Skeletal muscle cell (primary cell): ENCODE measurements around the gene SETBP1.

Experiments used
- DNase-seq: peaks from one replicate; pipeline ENCODE4 v3.0.0-alpha.2; 2010; ENCODE audit warnings: low read depth
- H3K4me3 ChIP-seq: 2 replicates; pipeline ENCODE4 v1.5.1; 2011; ENCODE audit warnings: low read depth, mild to moderate bottlenecking, control low read depth, low read length, moderate library complexity

The SETBP1 gene

DNA sequence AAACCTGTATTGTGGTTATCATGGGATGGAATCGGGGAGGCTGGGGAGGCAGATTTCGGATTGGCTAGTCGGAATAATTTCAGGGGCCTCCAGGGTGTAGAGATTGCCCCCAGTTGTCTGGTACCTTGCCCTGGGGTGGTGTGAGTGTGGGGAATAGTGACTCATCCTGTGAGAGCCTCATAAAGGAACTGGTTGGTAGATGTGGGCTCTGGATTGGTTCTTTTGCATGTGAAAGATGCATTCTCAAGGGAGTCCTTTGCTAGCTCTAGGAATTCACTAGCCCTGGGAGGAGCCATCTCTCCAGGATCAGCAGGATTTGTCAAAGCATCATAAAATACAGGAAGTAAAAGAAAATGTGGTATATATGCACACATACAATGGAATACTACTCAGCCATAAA, 331.6 kb downstream of the SETBP1 start:
- H3K4me3 ChIP-seq: no peak overlapping the region
- no peak for DNase-seq

DNA sequence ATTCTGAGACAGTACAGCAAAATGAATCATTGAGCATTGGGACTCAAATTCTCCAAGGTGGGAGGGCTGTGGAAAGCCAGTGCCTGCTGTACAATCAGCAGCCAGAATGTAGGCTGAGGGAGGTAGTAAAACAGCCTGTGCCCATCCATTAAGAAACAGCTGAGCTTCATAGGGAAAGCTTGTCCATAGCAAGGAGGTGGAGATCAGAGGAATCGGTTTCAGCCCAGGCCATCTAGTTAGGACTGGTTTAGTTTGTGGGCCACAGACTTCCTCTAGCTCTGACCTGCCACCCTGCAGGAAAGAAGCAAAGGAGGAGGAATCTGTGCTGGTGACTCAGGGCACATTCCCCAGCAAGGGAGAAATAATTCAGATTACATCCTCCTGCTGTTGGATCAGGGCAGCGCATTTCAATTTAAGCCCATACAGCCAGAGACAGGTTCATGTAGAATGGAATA, 333.4 kb downstream of the SETBP1 start:
- peak; percentile 80 for DNase-seq
- no peak overlapping the region for H3K4me3 ChIP-seq

GRCh38 chr18:45015788-45016128, 335.1 kb downstream of the SETBP1 start:
- no peak overlapping the region for H3K4me3 ChIP-seq
- no peak for DNase-seq

DNA sequence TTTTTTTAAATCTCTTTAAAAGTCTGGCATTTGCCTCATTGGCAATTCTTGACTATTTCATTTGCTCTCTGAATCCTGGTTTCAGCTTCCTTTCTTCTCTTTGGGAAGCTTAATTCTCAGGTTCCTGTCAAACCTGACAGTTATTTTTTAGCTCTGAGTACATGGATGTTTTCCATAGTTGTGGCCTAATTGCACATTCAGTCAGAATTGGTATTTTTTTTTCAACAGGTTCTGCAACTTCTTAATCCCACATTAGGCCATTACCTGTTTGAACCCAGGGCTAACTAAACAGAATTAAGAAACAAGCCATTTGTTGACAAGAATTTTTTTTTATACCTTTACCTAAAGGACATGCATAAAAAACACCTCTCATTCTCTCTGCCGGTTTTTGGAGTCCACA, 338.8 kb downstream of the SETBP1 start:
- no peak overlapping the region for H3K4me3 ChIP-seq
- no peak for DNase-seq

DNA sequence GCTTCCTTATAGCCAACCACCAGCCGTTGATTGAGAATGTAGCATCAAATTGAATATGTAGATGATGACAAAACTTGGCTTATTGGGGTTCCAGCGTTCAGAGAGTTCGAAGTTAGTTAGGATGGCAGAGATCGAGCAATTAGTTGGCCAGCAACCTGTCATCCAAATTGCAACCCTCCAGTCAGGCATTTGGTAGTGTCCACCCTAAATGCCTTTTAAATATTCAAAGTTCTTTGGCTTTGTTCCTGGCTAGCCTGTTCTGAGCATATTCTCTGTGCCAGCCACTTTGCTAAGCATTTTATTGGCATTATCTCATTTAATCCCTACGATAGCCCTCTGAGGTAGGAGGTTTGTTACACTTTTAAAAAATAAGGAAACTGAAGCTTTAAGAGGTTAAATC, 342.8 kb downstream of the SETBP1 start:
- DNase-seq: no peak
- no peak overlapping the region for H3K4me3 ChIP-seq

- no peak overlapping the region for H3K4me3 ChIP-seq
- DNase-seq: no peak
Observed at GRCh38 chr18:45024357-45025088, 343.8 kb downstream of the SETBP1 start.

DNA sequence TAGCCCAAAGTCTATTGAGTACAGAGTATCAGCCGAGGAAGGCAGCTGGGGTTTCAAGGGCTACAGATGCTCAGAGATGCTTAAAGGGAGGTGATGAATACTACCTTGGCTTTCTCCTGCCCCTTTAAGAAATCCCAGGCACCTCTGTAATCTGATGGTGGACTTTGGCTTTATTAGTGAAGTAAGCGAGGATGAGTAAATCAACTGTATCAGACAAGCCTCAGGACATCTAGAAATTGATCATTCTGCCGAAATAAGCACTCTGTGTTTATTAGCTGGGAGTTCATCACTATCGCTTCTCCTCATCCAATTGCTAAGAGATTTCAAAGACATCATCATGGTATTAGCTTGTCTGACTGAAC, 344.4 kb downstream of the SETBP1 start:
- no peak overlapping the region for H3K4me3 ChIP-seq
- no peak for DNase-seq

DNA sequence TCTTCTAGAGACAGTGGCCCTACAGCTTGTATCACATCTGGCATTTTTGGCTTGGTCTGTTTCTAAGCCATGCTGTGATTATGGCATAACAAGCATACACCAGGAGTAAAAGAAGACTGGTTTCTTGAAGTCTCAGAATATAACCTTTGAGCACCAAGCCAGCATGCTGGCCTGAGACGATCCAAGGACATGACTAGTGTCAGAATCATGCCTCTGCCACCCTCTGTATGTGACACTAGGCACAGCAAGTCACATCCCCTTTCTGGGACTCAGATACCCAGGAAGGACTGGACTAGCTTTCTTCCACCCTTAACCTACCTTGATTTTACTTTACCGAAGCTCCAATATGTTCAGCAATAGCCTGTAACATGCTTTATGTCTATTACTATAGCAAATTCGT, 345.5 kb downstream of the SETBP1 start:
- no peak overlapping the region for H3K4me3 ChIP-seq

GRCh38 chr18:45034179-45034578, 353.5 kb downstream of the SETBP1 start:
- no peak overlapping the region for H3K4me3 ChIP-seq
- no peak for DNase-seq

More for the DNA sequence above, 345.5 kb downstream of the SETBP1 start:
- DNase-seq: no peak

- no peak overlapping the region for H3K4me3 ChIP-seq
- no peak for DNase-seq
Observed at GRCh38 chr18:45037618-45038017, 356.9 kb downstream of the SETBP1 start.

DNA sequence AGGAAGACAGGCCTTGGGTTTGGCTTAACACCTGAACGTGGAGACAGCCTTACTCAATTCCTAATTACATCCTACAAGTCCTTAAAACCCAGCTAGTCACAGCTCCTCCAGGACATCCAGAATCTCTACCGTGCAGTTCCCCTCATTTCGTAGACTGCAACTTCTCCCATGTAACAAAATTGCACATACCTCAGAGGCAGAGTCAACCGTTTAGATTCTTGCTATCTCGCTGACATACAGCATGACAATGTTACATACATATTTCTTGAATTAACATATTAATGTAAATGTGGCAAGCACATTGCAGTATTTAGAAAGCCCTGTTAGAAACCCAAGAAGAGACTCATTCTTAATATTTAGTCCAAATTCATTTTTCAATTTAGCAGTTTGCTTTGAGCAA, 358.7 kb downstream of the SETBP1 start:
- H3K4me3 ChIP-seq: no peak overlapping the region
- DNase-seq: no peak

DNA sequence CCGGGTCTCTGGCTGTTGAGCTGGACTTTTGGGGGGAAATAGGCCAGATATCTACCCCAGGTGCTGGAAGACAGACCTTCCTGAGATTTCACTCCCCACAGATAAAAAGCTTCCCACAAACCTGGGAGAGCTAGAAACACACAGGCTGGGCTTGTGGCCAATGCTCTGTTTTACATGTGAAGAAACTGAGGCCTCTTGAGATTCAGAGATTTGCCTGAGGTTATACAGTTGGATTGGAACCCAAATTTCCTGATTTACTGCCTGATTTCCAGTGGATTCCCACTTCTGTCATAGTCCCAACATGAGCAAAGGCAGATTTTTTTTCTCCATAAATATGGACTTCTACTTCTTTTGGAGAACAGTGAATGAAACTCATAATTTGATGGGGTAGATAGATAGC, 360.2 kb downstream of the SETBP1 start:
- DNase-seq: no peak
- no peak overlapping the region for H3K4me3 ChIP-seq

GRCh38 chr18:45044787-45045186, 364.1 kb downstream of the SETBP1 start:
- DNase-seq: no peak
- no peak overlapping the region for H3K4me3 ChIP-seq

DNA sequence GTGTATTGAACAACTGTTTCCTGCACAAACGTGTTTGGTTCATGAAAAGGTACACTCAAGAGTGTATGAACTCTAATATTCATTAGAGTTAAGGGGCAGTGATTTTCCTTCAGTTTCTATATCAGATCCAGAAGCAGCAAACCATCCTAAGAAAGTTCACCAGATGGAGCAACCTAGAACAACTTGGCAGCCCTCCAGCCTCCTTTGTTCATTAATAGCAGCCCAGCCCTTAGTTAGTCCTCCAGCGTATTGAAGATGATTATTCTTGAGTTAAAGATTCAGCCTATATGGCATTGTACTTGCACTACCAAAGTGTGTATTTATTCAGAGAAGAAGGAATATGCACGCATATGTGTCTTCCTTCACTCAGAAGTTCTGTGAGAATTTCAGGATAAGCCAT, 365.5 kb downstream of the SETBP1 start:
- no peak for DNase-seq
- no peak overlapping the region for H3K4me3 ChIP-seq

- no peak for DNase-seq
- no peak overlapping the region for H3K4me3 ChIP-seq
Observed at GRCh38 chr18:45046961-45047360, 366.3 kb downstream of the SETBP1 start.

DNA sequence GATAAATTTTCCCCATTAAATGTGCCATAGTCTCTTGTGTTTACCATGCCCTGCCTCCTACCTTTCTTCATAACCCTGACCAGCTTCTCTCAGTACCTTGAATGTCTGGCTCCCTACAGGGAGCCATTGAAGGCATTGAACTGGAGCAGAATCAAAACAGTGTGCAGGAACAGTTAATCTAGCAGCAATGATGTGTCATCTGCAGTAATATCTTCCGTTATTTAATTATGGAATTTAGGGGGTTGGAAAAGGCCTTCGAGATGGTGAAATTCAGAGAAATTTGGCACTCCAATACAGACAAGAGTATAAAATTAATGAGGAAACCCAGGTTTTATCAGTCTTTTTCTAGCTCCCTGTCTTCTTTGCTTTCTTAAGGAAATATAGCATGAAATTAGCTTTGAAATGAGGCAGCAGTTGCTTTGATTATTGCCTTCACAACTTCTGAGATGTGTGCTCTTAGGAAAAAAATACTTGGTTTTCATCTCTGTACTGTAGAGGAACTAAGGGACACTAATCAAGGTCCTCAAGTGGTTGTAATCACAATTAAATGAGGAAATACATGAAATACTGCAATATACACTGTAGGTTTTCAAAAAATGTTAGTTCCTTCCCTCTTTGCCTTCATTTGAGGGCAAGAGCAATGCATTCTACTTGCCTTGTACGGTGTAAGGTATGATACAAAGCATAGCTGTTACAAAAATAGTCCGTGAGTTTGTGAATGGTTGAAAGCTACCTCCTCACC, 369.1 kb downstream of the SETBP1 start:
- H3K4me3 ChIP-seq: no peak overlapping the region
- no peak for DNase-seq

GRCh38 chr18:45050712-45051601, 370.3 kb downstream of the SETBP1 start:
- DNase-seq: peak; percentile 86
- no peak overlapping the region for H3K4me3 ChIP-seq

DNA sequence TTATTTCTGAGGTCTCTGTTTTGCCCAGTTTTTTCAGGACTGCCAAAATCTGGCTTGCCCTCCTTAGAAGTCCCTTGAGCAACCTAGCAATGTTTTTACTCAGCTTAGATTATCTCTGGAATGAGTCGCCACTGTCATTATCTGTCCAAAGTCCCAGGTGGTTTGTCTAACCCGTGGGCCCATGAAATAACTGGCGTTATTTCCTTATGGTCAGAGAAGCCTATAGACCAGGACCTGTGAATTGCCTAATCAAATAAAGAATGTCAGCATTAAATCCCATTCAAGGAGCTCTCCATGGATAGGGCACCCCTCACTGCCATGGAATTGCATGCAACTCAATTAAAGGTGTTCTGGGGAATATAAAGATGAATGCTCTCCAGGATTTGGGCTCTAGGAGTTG, 373.9 kb downstream of the SETBP1 start:
- no peak overlapping the region for H3K4me3 ChIP-seq
- no peak for DNase-seq

- no peak overlapping the region for H3K4me3 ChIP-seq
- DNase-seq: no peak
Observed at GRCh38 chr18:45055811-45056210, 375.1 kb downstream of the SETBP1 start.

- no peak overlapping the region for H3K4me3 ChIP-seq
- DNase-seq: no peak
Observed at GRCh38 chr18:45056926-45057325, 376.2 kb downstream of the SETBP1 start.
